Large intestine (tissue), 1 donor: Measurements from ENCODE around the gene CRB2. TPM values are rescaled to one million over a fixed set of nuclear protein-coding genes. Genes with fewer than 3 reads are reported as not detected.

Experiments used
- polyA plus RNA-seq: library from polyadenylated mRNA; unstranded; fragments of 120-200 nt; gene quantifications from one replicate; pipeline ENCODE4 v1.2.1, GENCODE V29; 2013

CRB2 gene
- polyA plus RNA-seq, 1 donor, result 2.3 TPM

Other genes starting within 250 kb of the CRB2 start
- 29.1 TPM for gene STRBP, start 87.6 kb upstream of the CRB2 start, polyA plus RNA-seq